Left lung (tissue), 10 donors: ENCODE data around the gene NT5DC1. TPM values are rescaled to one million over a fixed set of nuclear protein-coding genes. Genes with fewer than 3 reads are reported as not detected.
A peak's percentile ranks its signal among the peaks of the same experiment; 100 is the strongest.

ENCODE experiments used
- ATAC-seq: fragments of 200-7000 bp; cut with Tn5 transposase; one replicate; pipeline ENCODE4 v1.9.1; 2020; ENCODE audit warnings: moderate library complexity
- DNase-seq, 4 donors: peaks; one replicate each; pipeline ENCODE4 v3.0.0-alpha.2; 2013 to 2020
- H3K27ac ChIP-seq, 2 donors: fragments of 200-600 bp; sonication (generic) in 1 of 2; one replicate each; pipeline versions ENCODE4 v1.5.0 to v1.8.0; 2020 to 2021
- H3K27me3 ChIP-seq, 2 donors: fragments of 200-600 bp; sonication (generic) in 1 of 2; one replicate each; pipeline versions ENCODE4 v1.5.0 to v1.8.0; 2020 to 2021
- H3K36me3 ChIP-seq, 2 donors: fragments of 200-600 bp; sonication (generic) in 1 of 2; one replicate each; pipeline versions ENCODE4 v1.5.0 to v1.8.0; 2020 to 2021
- H3K4me1 ChIP-seq, 2 donors: fragments of 200-600 bp; one replicate each; pipeline ENCODE4 v1.8.0; 2021
- H3K4me3 ChIP-seq, 2 donors: fragments of 200-600 bp; sonication (generic) in 1 of 2; one replicate each; pipeline versions ENCODE4 v1.5.0 to v1.8.0; 2020 to 2021; ENCODE audit warnings: mild to moderate bottlenecking in 1 of 2
- H3K9me3 ChIP-seq, 2 donors: fragments of 200-600 bp; sonication (generic) in 1 of 2; one replicate each; pipeline versions ENCODE4 v1.5.0 to v1.8.0; 2020 to 2021
- CTCF ChIP-seq, 2 donors: fragments of 200-600 bp; sonication (generic) in 1 of 2; IDR thresholded peaks; one replicate each; pipeline versions ENCODE4 v1.5.0 to v1.8.0; 2021; ENCODE audit warnings: antibody characterized with exemption in 2 of 2
- intact Hi-C, 2 donors: fragments of 100-400 bp; cut with DNase I; formaldehyde crosslinking; loops; one replicate each; pipeline versions ENCODE4 v1.11.2 to v1.14.2; 2022
- polyA plus RNA-seq, 6 donors: library from polyadenylated mRNA; unstranded; fragments of 120-200 nt; gene quantifications; one replicate each; pipeline ENCODE4 v1.2.1, GENCODE V29; 2013; ENCODE audit not compliant: insufficient read length in 6 of 6
- total RNA-seq, 2 donors: library from RNA; stranded (reverse); fragmentation: NEBNext Ultra II Directional; extraction: Animal tissue kit (Norgen Biotek cat#: 25700); gene quantifications; one replicate each; pipeline ENCODE4 v1.2.1, GENCODE V29; 2021
- donor health status: DM: no; HTN: yes; CAD: no.
- donor health status: DM: no; HTN: no; CAD: no.

NT5DC1 gene
- total and polyA plus RNA-seq, 8 donors, result 36.9 to 56.8 (median 49.9) TPM

GRCh38 chr6:116070101-116070500 is 30.6 kb upstream of the NT5DC1 start:
- DNase-seq (peak in 2 of 4 donors; percentile 19 to 23), ATAC-seq (no peak)
- no peak for TF ChIP-seq CTCF (IDR thresholded peaks at IDR 0.05)
- no peak overlapping the region for H3K4me3 ChIP-seq
- no peak overlapping the region for H3K27ac ChIP-seq
- no peaks in the 10 kb centered on the region for H3K9me3 ChIP-seq
- H3K4me1 ChIP-seq, result no peaks in the 10 kb centered on the region
- no peaks in the 10 kb centered on the region for H3K36me3 ChIP-seq
- H3K27me3 ChIP-seq, result no peaks in the 10 kb centered on the region
- intact Hi-C loops, result no loop called here

DNA sequence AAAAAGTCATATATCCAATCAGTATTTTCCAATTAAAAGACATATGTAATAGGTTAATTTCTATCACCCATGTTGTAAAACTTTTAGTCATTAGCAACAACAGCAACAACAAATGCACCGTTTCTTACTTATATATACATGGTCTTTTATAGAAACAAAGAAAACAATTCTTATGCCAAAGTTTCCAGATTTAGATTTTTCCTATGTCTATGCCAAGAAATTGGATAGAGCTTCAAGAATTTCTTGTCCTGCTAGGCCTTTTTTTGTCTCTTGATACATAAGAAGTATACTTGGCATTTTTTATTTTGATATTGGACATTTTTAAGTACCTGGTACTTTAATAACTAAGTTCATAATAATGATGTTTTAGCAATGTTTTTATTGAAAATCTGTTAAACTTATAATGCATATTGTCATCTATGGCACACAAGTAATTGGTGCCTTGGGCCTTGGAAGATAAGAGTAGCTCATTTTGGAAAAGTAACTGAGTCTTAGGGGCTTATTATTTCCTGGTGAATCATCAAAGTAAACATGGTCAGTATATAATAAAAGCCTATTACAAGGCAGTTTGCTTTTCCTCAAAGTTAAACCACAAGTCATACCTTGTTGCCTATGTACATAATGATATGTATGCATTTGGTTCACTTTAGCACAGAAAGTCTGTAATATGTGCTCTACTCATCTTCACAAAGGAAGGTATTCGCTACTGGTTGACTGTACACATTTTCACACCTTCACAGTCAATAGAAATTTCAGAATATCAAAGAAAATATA is 29.9 kb upstream of the NT5DC1 start:
- no peak overlapping the region for H3K27ac ChIP-seq
- ATAC-seq, result no peak

GRCh38 chr6:116072368-116072767 is 28.3 kb upstream of the NT5DC1 start:
- Histone ChIP-seq H3K4me1 (no peaks in the 10 kb centered on the region), H3K4me3 (no peak overlapping the region), H3K27ac (no peak overlapping the region), H3K27me3 (no peaks in the 10 kb centered on the region), H3K36me3 (no peaks in the 10 kb centered on the region), H3K9me3 (no peaks in the 10 kb centered on the region)
- no peak for TF ChIP-seq CTCF (IDR thresholded peaks at IDR 0.05)
- DNase-seq, result no peak
- intact Hi-C loops, result no loop called here
- no peak for ATAC-seq

More for the DNA sequence above, 29.9 kb upstream of the NT5DC1 start:
- intact Hi-C loops, result no loop called here
- Histone ChIP-seq H3K4me3 (no peak overlapping the region), H3K9me3 (no peaks in the 10 kb centered on the region), H3K27me3 (no peaks in the 10 kb centered on the region), H3K36me3 (no peaks in the 10 kb centered on the region), H3K4me1 (no peaks in the 10 kb centered on the region)
- peak in 2 of 4 donors; percentile 30 for DNase-seq
- TF ChIP-seq CTCF (IDR thresholded peaks at IDR 0.05), result no peak

DNA sequence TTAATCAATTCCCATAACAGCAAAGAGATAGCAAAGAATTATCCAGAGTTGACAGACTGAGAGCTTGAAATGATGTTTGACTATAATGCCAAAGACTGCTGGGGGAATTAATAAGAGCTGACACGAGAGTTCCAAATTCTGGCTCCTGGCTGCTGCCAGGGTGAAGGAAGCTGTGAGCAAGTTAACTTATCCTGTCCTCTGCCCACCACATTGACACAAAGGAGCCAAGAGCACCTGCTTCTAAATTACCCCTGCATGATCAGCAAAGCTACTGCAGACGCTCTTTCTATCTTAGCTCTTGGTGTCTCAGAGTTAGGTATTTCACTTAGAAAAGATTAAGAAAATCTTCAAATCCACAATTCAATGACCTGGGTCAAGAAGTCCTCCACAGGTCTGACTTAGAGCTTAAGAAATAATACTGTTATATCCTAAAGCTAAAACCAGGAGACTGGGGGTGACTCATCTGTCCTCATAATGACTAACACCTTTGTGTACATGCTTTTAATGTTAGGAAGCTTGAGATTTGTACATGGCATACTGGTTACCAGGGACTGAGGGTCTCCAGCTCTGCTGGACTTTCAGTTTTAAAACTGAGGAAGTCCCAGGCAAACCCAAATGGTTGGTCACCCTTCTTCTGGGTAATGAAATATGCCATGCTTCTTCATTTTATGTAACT is 26.8 kb upstream of the NT5DC1 start:
- Histone ChIP-seq H3K27me3 (no peaks in the 10 kb centered on the region), H3K4me3 (no peak overlapping the region), H3K36me3 (no peaks in the 10 kb centered on the region), H3K27ac (no peak overlapping the region), H3K9me3 (no peaks in the 10 kb centered on the region), H3K4me1 (no peaks in the 10 kb centered on the region)
- no peak for DNase-seq
- intact Hi-C loops, result no loop called here
- no peak for TF ChIP-seq CTCF (IDR thresholded peaks at IDR 0.05)
- peak; percentile 72 for ATAC-seq

DNA sequence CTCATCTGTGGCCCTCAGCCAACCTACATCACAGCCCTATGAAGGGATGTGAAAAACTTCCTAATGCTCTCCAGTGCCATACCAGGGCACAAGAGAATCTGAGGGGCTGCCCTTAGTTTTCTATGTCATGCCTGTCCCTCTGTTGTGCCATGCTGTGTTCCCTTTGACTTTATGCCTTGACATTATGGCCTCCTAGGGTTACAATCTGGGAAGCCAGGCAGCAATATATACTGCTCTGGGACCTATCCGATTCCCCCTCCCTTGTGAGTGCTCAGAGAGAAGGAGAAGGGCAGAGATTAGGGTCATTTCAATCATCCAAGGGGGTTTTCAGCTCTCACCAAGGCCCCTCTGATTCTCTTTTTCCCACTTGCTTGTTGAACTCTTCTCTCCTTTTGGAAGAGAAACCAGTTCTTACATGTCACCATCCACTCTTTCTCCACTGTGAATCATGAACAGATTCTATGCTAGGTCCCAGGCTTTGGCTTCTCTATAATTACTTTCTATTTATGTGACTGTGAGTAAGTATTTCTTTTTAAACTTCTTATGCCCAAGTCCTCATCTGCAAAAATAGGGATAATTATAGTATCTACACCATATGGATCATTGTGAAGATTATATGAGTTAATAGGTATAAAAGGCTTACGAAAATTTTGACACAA is 25.8 kb upstream of the NT5DC1 start:
- ATAC-seq (no peak), DNase-seq (no peak)
- no peak for TF ChIP-seq CTCF (IDR thresholded peaks at IDR 0.05)
- no peaks in the 10 kb centered on the region for H3K9me3 ChIP-seq
- no peaks in the 10 kb centered on the region for H3K27me3 ChIP-seq
- no peak overlapping the region for H3K27ac ChIP-seq
- H3K36me3 ChIP-seq, result no peaks in the 10 kb centered on the region
- intact Hi-C loops, result no loop called here
- no peaks in the 10 kb centered on the region for H3K4me1 ChIP-seq
- no peak overlapping the region for H3K4me3 ChIP-seq
